ENCODE results near the gene CLASP1.
A peak's percentile ranks its signal among the peaks of the same experiment; 100 is the strongest.
"Not testable (repeated sequence)": the region's sequence is repeated elsewhere in the genome, so short reads cannot be mapped to it uniquely, and the experiment has no call there.

Gene CLASP1

GRCh38 chr2:121301190-121301589 lies 348.1 kb downstream of the CLASP1 start:
- DNase-seq: not testable (repeated sequence)

GRCh38 chr2:121298476-121298875 lies 350.8 kb downstream of the CLASP1 start:
- no peak for DNase-seq

- DNase-seq: not testable (repeated sequence)
Measured at GRCh38 chr2:121297866-121298265, 351.4 kb downstream of the CLASP1 start.

- DNase-seq: peak; percentile 85
Measured at GRCh38 chr2:121297217-121297830, 351.9 kb downstream of the CLASP1 start.

- no peak for DNase-seq
Measured at GRCh38 chr2:121295911-121296650, 353.2 kb downstream of the CLASP1 start.

GRCh38 chr2:121294881-121295840 lies 354.1 kb downstream of the CLASP1 start:
- DNase-seq: no peak

GRCh38 chr2:121293450-121294325 lies 355.6 kb downstream of the CLASP1 start:
- DNase-seq: peak; percentile 26

- no peak for DNase-seq
Measured at GRCh38 chr2:121291251-121291580, 358.0 kb downstream of the CLASP1 start.

GRCh38 chr2:121289271-121289670 lies 360.0 kb downstream of the CLASP1 start:
- DNase-seq: no peak

GRCh38 chr2:121288454-121289231 lies 360.6 kb downstream of the CLASP1 start:
- no peak for DNase-seq

- no peak for DNase-seq
Measured at GRCh38 chr2:121287956-121288355, 361.3 kb downstream of the CLASP1 start.

Data from DMS53 (cell line).